GM18870 (cell line): ENCODE data around the gene INPP5K.
"Not testable (repeated sequence)": the region's sequence is repeated elsewhere in the genome, so short reads cannot be mapped to it uniquely, and the experiment has no call there.

Experiments
- ATAC-seq: cut with Tn5 transposase; IDR thresholded peaks from one replicate; pipeline ENCODE4 v1.9.1; 2021; ENCODE audit warnings: moderate library complexity; ENCODE audit not compliant: unreplicated experiment

The INPP5K gene

GRCh38 chr17:1469231-1469852 lies 47.1 kb downstream of the INPP5K start:
- ATAC-seq, result no peak

- no peak for ATAC-seq
Measured at GRCh38 chr17:1467898-1468492, 48.4 kb downstream of the INPP5K start.

- ATAC-seq, result no peak
Measured at GRCh38 chr17:1467258-1467657, 49.2 kb downstream of the INPP5K start.

- no peak for ATAC-seq
Measured at GRCh38 chr17:1464186-1464585, 52.2 kb downstream of the INPP5K start.

GRCh38 chr17:1462164-1463112 lies 54.0 kb downstream of the INPP5K start:
- ATAC-seq, result no peak

- no peak for ATAC-seq
Measured at GRCh38 chr17:1461198-1461944, 55.0 kb downstream of the INPP5K start.

- ATAC-seq, result no peak
Measured at GRCh38 chr17:1460233-1460632, 56.2 kb downstream of the INPP5K start.

- ATAC-seq, result peak; percentile 44
Measured at GRCh38 chr17:1455797-1456599, 60.4 kb downstream of the INPP5K start, which contains the start of gene CRK. CRK (minus strand) TSS chr17:1456232; CDS start chr17:1456117, 115 bp downstream.

GRCh38 chr17:1455291-1455796 lies 61.1 kb downstream of the INPP5K start:
- ATAC-seq, result peak; percentile 18

GRCh38 chr17:1454541-1454940 lies 61.9 kb downstream of the INPP5K start:
- no peak for ATAC-seq

- ATAC-seq, result not testable (repeated sequence)
Measured at GRCh38 chr17:1453694-1454093, 62.7 kb downstream of the INPP5K start.

- no peak for ATAC-seq
Measured at GRCh38 chr17:1452836-1453235, 63.6 kb downstream of the INPP5K start.

GRCh38 chr17:1450261-1450660 lies 66.2 kb downstream of the INPP5K start:
- ATAC-seq, result not testable (repeated sequence)

- ATAC-seq, result no peak
Measured at GRCh38 chr17:1449412-1449967, 66.9 kb downstream of the INPP5K start.

- ATAC-seq, result no peak
Measured at GRCh38 chr17:1447052-1447451, 69.4 kb downstream of the INPP5K start.

GRCh38 chr17:1446201-1446600 lies 70.2 kb downstream of the INPP5K start:
- no peak for ATAC-seq

GRCh38 chr17:1445695-1446094 lies 70.7 kb downstream of the INPP5K start:
- not testable (repeated sequence) for ATAC-seq
